Thyroid gland (tissue), 4 donors: Measurements from ENCODE around the gene TMEM132D. TPM values are rescaled to one million over a fixed set of nuclear protein-coding genes. Genes with fewer than 3 reads are reported as not detected.
"Not testable (repeated sequence)": the region's sequence is repeated elsewhere in the genome, so short reads cannot be mapped to it uniquely, and the experiment has no call there.

Source experiments
- DNase-seq, 2 donors: peaks; one replicate each; pipeline ENCODE4 v3.0.0-alpha.2; 2019
- H3K27ac ChIP-seq, 3 donors: fragments of 200-600 bp; sonication (generic); 1 replicate in 2 of 3; 2 replicates in 1 of 3; pipeline ENCODE4 v1.5.1; 2016 to 2019; ENCODE audit warnings: mild to moderate bottlenecking in 1 of 3, moderate library complexity in 1 of 3
- H3K27me3 ChIP-seq: fragments of 200-600 bp; sonication (generic); one replicate; pipeline ENCODE4 v1.5.1; 2019
- H3K36me3 ChIP-seq, 2 donors: fragments of 200-600 bp; sonication (generic); one replicate each; pipeline ENCODE4 v1.5.1; 2016 to 2019
- H3K4me1 ChIP-seq, 2 donors: fragments of 200-600 bp; sonication (generic); one replicate each; pipeline ENCODE4 v1.5.1; 2017 to 2019
- H3K4me3 ChIP-seq, 3 donors: fragments of 200-600 bp; sonication (generic); replicated peaks in 1 of 3; 1 replicate in 2 of 3; 2 replicates in 1 of 3; pipeline ENCODE4 v1.5.1; 2016; ENCODE audit warnings: mild to moderate bottlenecking in 1 of 3
- H3K9me3 ChIP-seq: fragments of 200-600 bp; sonication (generic); one replicate; pipeline ENCODE4 v1.5.1; 2017
- POLR2A ChIP-seq, 2 donors: fragments of 450-650 bp; IDR thresholded peaks; one replicate each; pipeline ENCODE4 v1.6.1; 2017; ENCODE audit warnings: antibody characterized with exemption in 2 of 2, mild to moderate bottlenecking in 2 of 2, moderate library complexity in 1 of 2
- WGBS, 2 donors: methylation state at CpG; one replicate each; pipeline ENCODE4 v1.1.5; 2017; 5-methylcytosine and 5-hydroxymethylcytosine counted together
- intact Hi-C: fragments of 100-400 bp; cut with DNase I; formaldehyde crosslinking; loops from one replicate; pipeline ENCODE4 v1.15.1; 2023
- total RNA-seq, 4 donors: library from RNA; depleted of rRNA; stranded (reverse); fragments of >200 nt; gene quantifications; one replicate each; pipeline ENCODE4 v1.2.3, GENCODE V29; 2016
- TF ChIP-seq, protein P1 (sequence below), 6 experiments: fragments of 200-600 bp in 3 of 6; fragments of 450-650 bp in 3 of 6; sonication (generic) in 3 of 6; IDR thresholded peaks; one replicate each; pipeline ENCODE4 v1.5.1; 2016 to 2019; ENCODE audit warnings: antibody characterized with exemption in 6 of 6, mild to moderate bottlenecking in 2 of 6, inconsistent platforms in 1 of 6, moderate library complexity in 1 of 6

Gene TMEM132D
- total RNA-seq, 4 donors from 2014 or later: not detected

DNA sequence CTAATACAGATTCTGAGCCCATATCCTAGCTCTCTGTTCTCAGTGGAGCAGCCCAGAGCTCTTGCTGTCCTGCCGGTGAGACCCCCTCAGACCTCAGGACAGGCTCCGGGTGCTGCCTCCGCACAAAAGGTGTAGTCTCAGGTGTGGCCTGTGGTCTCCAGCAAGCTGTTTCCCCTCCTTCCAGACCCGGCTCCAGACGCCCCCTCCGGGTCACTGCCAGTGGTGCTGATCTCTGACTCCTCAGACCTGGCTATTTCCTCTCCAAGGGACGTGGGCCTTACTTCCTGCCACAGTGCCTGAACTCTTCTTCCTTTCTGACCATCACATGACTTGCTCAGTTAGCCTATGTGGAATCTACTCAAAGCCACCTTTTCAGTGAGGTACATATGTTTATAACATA is 713.0 kb downstream of the TMEM132D start:
- Histone ChIP-seq H3K36me3 (no peaks in the 10 kb centered on the region), H3K9me3 (no peaks in the 10 kb centered on the region), H3K27ac (no peak overlapping the region), H3K27me3 (no peaks in the 10 kb centered on the region), H3K4me3 (no peak overlapping the region), H3K4me1 (no peaks in the 10 kb centered on the region)
- intact Hi-C loops: no loop called here
- no peak for DNase-seq
- 42 to 45% methylated on average over 7 of the region's 7 CpGs for WGBS, 2 donors
- TF ChIP-seq, protein P1, sequence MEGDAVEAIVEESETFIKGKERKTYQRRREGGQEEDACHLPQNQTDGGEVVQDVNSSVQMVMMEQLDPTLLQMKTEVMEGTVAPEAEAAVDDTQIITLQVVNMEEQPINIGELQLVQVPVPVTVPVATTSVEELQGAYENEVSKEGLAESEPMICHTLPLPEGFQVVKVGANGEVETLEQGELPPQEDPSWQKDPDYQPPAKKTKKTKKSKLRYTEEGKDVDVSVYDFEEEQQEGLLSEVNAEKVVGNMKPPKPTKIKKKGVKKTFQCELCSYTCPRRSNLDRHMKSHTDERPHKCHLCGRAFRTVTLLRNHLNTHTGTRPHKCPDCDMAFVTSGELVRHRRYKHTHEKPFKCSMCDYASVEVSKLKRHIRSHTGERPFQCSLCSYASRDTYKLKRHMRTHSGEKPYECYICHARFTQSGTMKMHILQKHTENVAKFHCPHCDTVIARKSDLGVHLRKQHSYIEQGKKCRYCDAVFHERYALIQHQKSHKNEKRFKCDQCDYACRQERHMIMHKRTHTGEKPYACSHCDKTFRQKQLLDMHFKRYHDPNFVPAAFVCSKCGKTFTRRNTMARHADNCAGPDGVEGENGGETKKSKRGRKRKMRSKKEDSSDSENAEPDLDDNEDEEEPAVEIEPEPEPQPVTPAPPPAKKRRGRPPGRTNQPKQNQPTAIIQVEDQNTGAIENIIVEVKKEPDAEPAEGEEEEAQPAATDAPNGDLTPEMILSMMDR (IDR thresholded peaks at IDR 0.05): no peak
- no peak for TF ChIP-seq POLR2A (IDR thresholded peaks at IDR 0.05)

GRCh38 chr12:129189879-129190278 is 713.9 kb downstream of the TMEM132D start:
- H3K4me1 ChIP-seq, H3K36me3 ChIP-seq, DNase-seq, H3K9me3 ChIP-seq, intact Hi-C loops, H3K27ac ChIP-seq, H3K27me3 ChIP-seq, H3K4me3 ChIP-seq: not testable (repeated sequence)
- WGBS, 2 donors: 73 to 76% methylated on average over 4 of the region's 4 CpGs

DNA sequence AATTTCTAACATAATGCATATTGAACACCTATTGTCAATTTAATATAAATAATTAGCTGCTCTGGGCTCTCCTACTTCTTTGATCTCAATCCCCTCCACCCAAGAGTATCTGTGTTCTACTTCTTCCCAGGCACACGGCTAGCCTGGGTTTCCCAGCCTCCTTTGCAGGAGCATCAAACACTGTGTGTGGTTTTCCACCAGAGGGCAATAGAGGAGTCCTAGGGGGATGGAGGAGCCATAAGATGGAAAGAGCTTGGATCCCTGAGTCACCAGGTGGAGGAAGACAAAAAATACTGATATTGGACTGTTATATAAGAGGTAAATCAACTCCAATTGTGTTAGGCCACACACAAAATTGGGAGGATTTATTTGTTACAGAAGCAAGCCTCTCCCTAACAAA is 716.9 kb downstream of the TMEM132D start:
- Histone ChIP-seq H3K27me3 (no peaks in the 10 kb centered on the region), H3K4me3 (no peak overlapping the region), H3K27ac (no peak overlapping the region), H3K9me3 (no peaks in the 10 kb centered on the region), H3K4me1 (no peaks in the 10 kb centered on the region), H3K36me3 (no peaks in the 10 kb centered on the region)
- intact Hi-C loops: no loop called here
- no peak for TF ChIP-seq POLR2A (IDR thresholded peaks at IDR 0.05)
- TF ChIP-seq, protein P1 (IDR thresholded peaks at IDR 0.05): no peak
- DNase-seq: no peak
- WGBS, 2 donors: 86 to 87% methylated on average over 1 of the region's 1 CpG

DNA sequence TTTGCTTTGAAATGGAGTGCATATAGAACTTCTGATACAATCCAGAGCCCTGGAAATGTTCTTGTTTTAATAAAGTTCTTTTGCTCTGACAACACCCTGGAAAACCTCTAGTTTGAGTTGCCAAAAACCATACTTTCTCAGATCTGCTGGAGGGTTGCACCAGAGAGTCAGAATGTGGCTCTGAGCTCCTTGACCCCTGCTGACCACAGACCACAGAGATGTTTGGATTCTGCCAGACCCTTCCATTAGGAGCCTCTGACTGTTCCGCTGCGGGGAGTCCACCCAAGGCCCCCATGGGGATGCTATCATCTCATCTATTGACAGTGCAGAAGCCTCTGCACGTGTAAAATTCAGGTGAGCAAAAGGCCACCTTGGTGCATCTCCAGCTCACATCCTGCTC is 718.0 kb downstream of the TMEM132D start:
- intact Hi-C loops: no loop called here
- TF ChIP-seq, protein P1 (IDR thresholded peaks at IDR 0.05): no peak
- TF ChIP-seq POLR2A (IDR thresholded peaks at IDR 0.05): no peak
- Histone ChIP-seq H3K9me3 (no peaks in the 10 kb centered on the region), H3K4me1 (no peaks in the 10 kb centered on the region), H3K27ac (no peak overlapping the region), H3K36me3 (no peaks in the 10 kb centered on the region), H3K4me3 (no peak overlapping the region), H3K27me3 (no peaks in the 10 kb centered on the region)
- 43 to 58% methylated on average over 3 of the region's 3 CpGs for WGBS, 2 donors
- no peak for DNase-seq

- Histone ChIP-seq H3K4me3 (no peak overlapping the region), H3K4me1 (no peaks in the 10 kb centered on the region), H3K27ac (no peak overlapping the region), H3K36me3 (no peaks in the 10 kb centered on the region), H3K9me3 (no peaks in the 10 kb centered on the region), H3K27me3 (no peaks in the 10 kb centered on the region)
- WGBS, 2 donors: 40 to 45% methylated on average over 19 of the region's 19 CpGs
- intact Hi-C loops: no loop called here
- DNase-seq: no peak
- no peak for TF ChIP-seq POLR2A (IDR thresholded peaks at IDR 0.05)
- TF ChIP-seq, protein P1 (IDR thresholded peaks at IDR 0.05): no peak
Measured at GRCh38 chr12:129184127-129184928, 719.5 kb downstream of the TMEM132D start.
